K562 (cell line): ENCODE measurements around the gene ZNF649. TPM values are rescaled to one million over a fixed set of nuclear protein-coding genes. Genes with fewer than 3 reads are reported as not detected.

Experiments
- ATF1 ChIP-seq, 2 experiments: fragments of 450-650 bp in 1 of 2; IDR thresholded peaks; 2 replicates each; pipeline ENCODE4 v1.6.1; 2016; ENCODE audit warnings: missing compliant biosample characterization in 1 of 2, missing genetic modification characterization in 1 of 2
- C11orf30 ChIP-seq: fragments of 450-650 bp; IDR thresholded peaks from 2 replicates; pipeline ENCODE4 v1.6.1; 2016; ENCODE audit warnings: low read depth, mild to moderate bottlenecking
- CSDE1 ChIP-seq, 2 experiments: fragments of 450-650 bp; IDR thresholded peaks; 2 replicates each; pipeline ENCODE4 v1.6.1; 2016; ENCODE audit warnings: mild to moderate bottlenecking in 1 of 2
- ELK3 ChIP-seq: fragments of 450-650 bp; formaldehyde crosslinking; IDR thresholded peaks from 2 replicates; pipeline ENCODE4 v1.4.0; 2020; ENCODE audit warnings: mild to moderate bottlenecking
- EP400 ChIP-seq: fragments of 450-650 bp; IDR thresholded peaks from 2 replicates; pipeline ENCODE4 v1.6.1; 2017; ENCODE audit warnings: antibody characterized with exemption, mild to moderate bottlenecking, moderate library complexity
- ETS1 ChIP-seq: conservative IDR thresholded peaks from 2 replicates; pipeline ENCODE4 v1.6.1; 2011; ENCODE audit warnings: low read depth, mild to moderate bottlenecking, low read length; ENCODE audit not compliant: control insufficient read depth
- FOXP4 ChIP-seq: sonication (generic); formaldehyde crosslinking; IDR thresholded peaks from 2 replicates; pipeline ENCODE4 v1.8.0; 2022; ENCODE audit warnings: mild to moderate bottlenecking, missing genetic modification reagents, borderline replicate concordance
- KLF16 ChIP-seq: IDR thresholded peaks from 2 replicates; pipeline ENCODE4 v1.6.1; 2016; ENCODE audit warnings: antibody characterized with exemption
- MCM3 ChIP-seq: fragments of 450-650 bp; IDR thresholded peaks from 2 replicates; pipeline ENCODE4 v1.6.1; 2016
- NRF1 ChIP-seq, 2 experiments: fragments of 450-650 bp; IDR thresholded peaks in 1 of 2; conservative IDR thresholded peaks in 1 of 2; 2 replicates each; pipeline ENCODE4 v1.6.1; 2014; ENCODE audit warnings: mild to moderate bottlenecking in 2 of 2
- PBX2 ChIP-seq, 2 experiments: IDR thresholded peaks in 1 of 2; conservative IDR thresholded peaks in 1 of 2; 2 replicates each; pipeline ENCODE4 v1.6.1; 2016; ENCODE audit warnings: low read depth in 2 of 2, mild to moderate bottlenecking in 1 of 2, missing compliant biosample characterization in 1 of 2, missing genetic modification characterization in 1 of 2, moderate library complexity in 1 of 2
- RAD21 ChIP-seq, 2 experiments: fragments of 250-450 bp in 1 of 2; fragments of 450-650 bp in 1 of 2; sonication (Bioruptor Pico) in 1 of 2; formaldehyde crosslinking in 1 of 2; IDR thresholded peaks in 1 of 2; conservative IDR thresholded peaks in 1 of 2; 2 replicates each; pipeline versions ENCODE4 v1.4.0 to v1.8.0; 2020 to 2022; ENCODE audit warnings: mild to moderate bottlenecking in 2 of 2, moderate library complexity in 1 of 2
- RBM39 ChIP-seq: fragments of 200-400 bp; formaldehyde crosslinking; optimal IDR thresholded peaks from 2 replicates; pipeline ENCODE3; 2018; ENCODE audit warnings: low read depth, low read length
- SMARCA4 ChIP-seq: fragments of 450-650 bp; IDR thresholded peaks from 2 replicates; pipeline ENCODE4 v1.6.1; 2016
- SUPT5H ChIP-seq: fragments of 450-650 bp; IDR thresholded peaks from 2 replicates; pipeline ENCODE4 v1.6.1; 2016
- XRCC5 ChIP-seq: fragments of 200-400 bp; formaldehyde crosslinking; IDR thresholded peaks from 2 replicates; pipeline ENCODE4 v1.6.1; 2017; ENCODE audit warnings: low read depth, mild to moderate bottlenecking, low read length
- ZBTB7A ChIP-seq: IDR thresholded peaks from 2 replicates; pipeline ENCODE4 v1.6.1; 2011; ENCODE audit warnings: low read depth, mild to moderate bottlenecking, low read length, moderate library complexity, borderline replicate concordance; ENCODE audit not compliant: control insufficient read depth
- ZNF134 ChIP-seq: fragments of 250-450 bp; sonication (Bioruptor Pico); conservative IDR thresholded peaks from 2 replicates; pipeline ENCODE4 v1.4.0; 2020
- ZNF143 ChIP-seq: sonication (generic); formaldehyde crosslinking; IDR thresholded peaks from 2 replicates; pipeline ENCODE4 v1.9.0; 2022; ENCODE audit warnings: mild to moderate bottlenecking, missing genetic modification reagents
- polyA plus RNA-seq, 8 experiments: library from polyadenylated mRNA; depleted of rRNA in 4 of 8; stranded (reverse) in 5 of 8; unstranded in 3 of 8; fragments of >200 nt; fragmentation: Nextera tagmentation in 2 of 8; fragmentation: Illumina TruSeq in 1 of 8; extraction: Ambion mirVana in 2 of 8; extraction: Trizol in 1 of 8; gene quantifications; 2 replicates each; pipeline versions ENCODE4 v1.2.1 to v1.2.3, GENCODE V29; 2011 to 2014; ENCODE audit warnings: inconsistent platforms in 1 of 8, missing spikeins in 1 of 8
- total RNA-seq, 7 experiments: library from RNA; depleted of rRNA in 6 of 7; stranded (reverse); fragments of >200 nt in 6 of 7; fragmentation: Illumina TruSeq in 2 of 7; extraction: Trizol in 2 of 7; gene quantifications; 2 replicates each; pipeline versions ENCODE4 v1.2.1 to v1.2.3, GENCODE V29; 2011 to 2021; ENCODE audit warnings: low replicate concordance in 1 of 7

ZNF649 gene
- total and polyA plus RNA-seq, 9 of the 15 experiments (the other 6 are each of a cell fraction or from before 2014, with no cell fraction given): 1.4 to 14.9 (median 8.3) TPM

- TF ChIP-seq FOXP4 (CRISPR knock-in tag) (no peak), SMARCA4 (0 out of 2 replicates have a peak, but pooled peaks have one; percentile 14), NRF1 (conservative IDR thresholded peaks at IDR 0.05 in 1 of 2, IDR thresholded peaks at IDR 0.05 in 1 of 2) (peak in 1 of 2 experiments; percentile 22; a peak in 1 of 4 replicates), ATF1 (CRISPR knock-in tag; IDR thresholded peaks at IDR 0.05) (no peak), ATF1 (tag; IDR thresholded peaks at IDR 0.05) (peak; percentile 94), PBX2 (CRISPR knock-in tag; IDR thresholded peaks at IDR 0.05; ENCODE audit: low read depth) (peak; percentile 56; the same call in 1 of the 2 replicates), PBX2 (tag; conservative IDR thresholded peaks at IDR 0.05; ENCODE audit: low read depth) (peak; percentile 94), ZBTB7A (0 out of 2 replicates have a peak, but pooled peaks have one; percentile 61), ZNF134 (0 out of 2 replicates have a peak, but pooled peaks have one; percentile 10), MCM3 (no peak), RBM39 (no peak), RAD21 (CRISPR knock-in tag; conservative IDR thresholded peaks at IDR 0.05 in 1 of 2, IDR thresholded peaks at IDR 0.05 in 1 of 2) (peak in 1 of 2 experiments; percentile 17; a peak in 1 of 4 replicates), CSDE1 (IDR thresholded peaks at IDR 0.05) (peak in 1 of 2 experiments; percentile 94; a peak in 2 of 4 replicates), SUPT5H (peak; percentile 69), C11orf30 (peak; percentile 7; the same call in 1 of the 2 replicates), ETS1 (0 out of 2 replicates have a peak, but pooled peaks have one; percentile 34), KLF16 (peak; percentile 82), ZNF143 (CRISPR knock-in tag) (0 out of 2 replicates have a peak, but pooled peaks have one; percentile 41), ELK3 (CRISPR knock-in tag) (no peak), XRCC5 (peak; percentile 41; the same call in 1 of the 2 replicates), EP400 (peak; percentile 55; the same call in 1 of the 2 replicates)
Measured at GRCh38 chr19:51926784-51927741, 22.2 kb upstream of the ZNF649 start, which contains the start of gene ZNF613 (continued).
